Transverse colon (tissue), 4 donors: ENCODE measurements around the gene GABRB2. TPM values are rescaled to one million over a fixed set of nuclear protein-coding genes. Genes with fewer than 3 reads are reported as not detected.

ENCODE experiments used
- DNase-seq: peaks from one replicate; pipeline ENCODE4 v3.0.0-alpha.2; 2019
- H3K27ac ChIP-seq, 4 donors: fragments of 200-600 bp; sonication (generic); 2 replicates each; pipeline ENCODE4 v1.5.1; 2016 to 2018; ENCODE audit warnings: inconsistent platforms in 4 of 4
- H3K27me3 ChIP-seq: fragments of 200-600 bp; sonication (generic); 2 replicates; pipeline ENCODE4 v1.5.1; 2017; ENCODE audit warnings: inconsistent platforms
- H3K36me3 ChIP-seq, 4 donors: fragments of 200-600 bp; sonication (generic); 2 replicates each; pipeline ENCODE4 v1.5.1; 2017 to 2019; ENCODE audit warnings: inconsistent platforms in 4 of 4
- H3K4me1 ChIP-seq, 4 donors: fragments of 200-600 bp; sonication (generic); 2 replicates each; pipeline ENCODE4 v1.5.1; 2017 to 2020; ENCODE audit warnings: inconsistent platforms in 4 of 4
- H3K4me3 ChIP-seq, 4 donors: fragments of 200-600 bp; sonication (generic); 1 replicate in 1 of 4; 2 replicates in 3 of 4; pipeline versions ENCODE4 v1.5.1 to v1.6.1; 2017 to 2019; ENCODE audit warnings: inconsistent platforms in 4 of 4
- H3K9me3 ChIP-seq, 2 donors: fragments of 200-600 bp; sonication (generic); 2 replicates each; pipeline ENCODE4 v1.5.1; 2017 to 2019; ENCODE audit warnings: inconsistent platforms in 2 of 2
- CTCF ChIP-seq, 5 experiments: fragments of 200-600 bp in 3 of 5; fragments of 450-650 bp in 2 of 5; sonication (generic) in 3 of 5; IDR thresholded peaks; 1 replicate in 2 of 5; 2 replicates in 3 of 5; pipeline ENCODE4 v1.5.1; 2016 to 2017; ENCODE audit warnings: antibody characterized with exemption in 5 of 5, inconsistent platforms in 3 of 5, mild to moderate bottlenecking in 2 of 5, moderate library complexity in 1 of 5
- EP300 ChIP-seq: sonication (generic); formaldehyde crosslinking; IDR thresholded peaks from one replicate; pipeline ENCODE4 v1.6.1; 2017; ENCODE audit warnings: antibody characterized with exemption, low read depth
- POLR2A ChIP-seq: fragments of 450-650 bp; IDR thresholded peaks from one replicate; pipeline ENCODE4 v1.6.1; 2016; ENCODE audit warnings: antibody characterized with exemption, mild to moderate bottlenecking, moderate library complexity
- POLR2AphosphoS5 ChIP-seq, 3 donors: sonication (generic); formaldehyde crosslinking; IDR thresholded peaks; one replicate each; pipeline ENCODE4 v1.6.1; 2016; ENCODE audit warnings: antibody characterized with exemption in 3 of 3
- WGBS, 2 donors: methylation state at CpG; one replicate each; pipeline ENCODE4 v1.1.5; 2018; ENCODE audit warnings: low coverage in 1 of 2; 5-methylcytosine and 5-hydroxymethylcytosine counted together
- in situ Hi-C, 4 donors: fragments of 200-750 bp; cut with MboI; loops; one replicate each; pipeline versions ENCODE4 v1.15.0 to v1.15.1; 2017; ENCODE audit warnings: low sequenced_read_pairs in 3 of 4, low pct_ligation_motif_present in 1 of 4, low pct_unique_long_range_greater_than_20kb in 1 of 4
- intact Hi-C: fragments of 100-400 bp; cut with DNase I; formaldehyde crosslinking; loops from one replicate; pipeline ENCODE4 v1.15.1; 2023; ENCODE audit warnings: low total_unique reads
- total RNA-seq, 4 donors: library from RNA; depleted of rRNA; stranded (reverse); fragments of >200 nt; gene quantifications; one replicate each; pipeline ENCODE4 v1.1.0, GENCODE V29; 2016

Gene GABRB2
- total RNA-seq, 4 donors from 2014 or later, result 0.55 to 0.64 TPM; not detected in 2

- WGBS, 2 donors, result 71% methylated on average over 2 of the region's 2 CpGs; no CpG with 5 or more reads in 1 of the 2 donors
- no peak overlapping the region for H3K4me3 ChIP-seq
- H3K36me3 ChIP-seq, result no peaks in the 10 kb centered on the region
- H3K27me3 ChIP-seq, result no peaks in the 10 kb centered on the region
- DNase-seq, result no peak
- intact Hi-C loops (no loop called here), in situ Hi-C loops (no loop called here)
- H3K9me3 ChIP-seq, result no peaks in the 10 kb centered on the region
- TF ChIP-seq POLR2A, result no peak
- no peak for TF ChIP-seq POLR2AphosphoS5 (IDR thresholded peaks at IDR 0.05)
- no peak for TF ChIP-seq EP300
- TF ChIP-seq CTCF (IDR thresholded peaks at IDR 0.05), result no peak
- no peaks in the 10 kb centered on the region for H3K4me1 ChIP-seq
- no peak overlapping the region for H3K27ac ChIP-seq
Measured at GRCh38 chr5:161274951-161275350, 271.6 kb downstream of the GABRB2 start.

GRCh38 chr5:161273410-161273809, 273.1 kb downstream of the GABRB2 start:
- intact Hi-C loops (no loop called here), in situ Hi-C loops (no loop called here)
- DNase-seq, result no peak
- no peaks in the 10 kb centered on the region for H3K36me3 ChIP-seq
- H3K27me3 ChIP-seq, result no peaks in the 10 kb centered on the region
- no peak overlapping the region for H3K4me3 ChIP-seq
- no peak overlapping the region for H3K27ac ChIP-seq
- no peaks in the 10 kb centered on the region for H3K4me1 ChIP-seq
- TF ChIP-seq EP300 (no peak), POLR2AphosphoS5 (IDR thresholded peaks at IDR 0.05) (no peak)
- no peaks in the 10 kb centered on the region for H3K9me3 ChIP-seq

- H3K4me3 ChIP-seq, result no peak overlapping the region
- H3K36me3 ChIP-seq, result no peaks in the 10 kb centered on the region
- TF ChIP-seq EP300 (no peak), POLR2A (no peak), CTCF (IDR thresholded peaks at IDR 0.05) (no peak), POLR2AphosphoS5 (IDR thresholded peaks at IDR 0.05) (no peak)
- intact Hi-C loops, result no loop called here
- DNase-seq, result no peak
- 71 to 90% methylated on average over 1 of the region's 1 CpG for WGBS, 2 donors
- no peaks in the 10 kb centered on the region for H3K27me3 ChIP-seq
- no peak overlapping the region for H3K27ac ChIP-seq
- no peaks in the 10 kb centered on the region for H3K9me3 ChIP-seq
- H3K4me1 ChIP-seq, result no peaks in the 10 kb centered on the region
- in situ Hi-C loops, result no loop called here
Measured at GRCh38 chr5:161271816-161272215, 274.7 kb downstream of the GABRB2 start.

GRCh38 chr5:161269125-161269524, 277.4 kb downstream of the GABRB2 start:
- no peaks in the 10 kb centered on the region for H3K27me3 ChIP-seq
- H3K9me3 ChIP-seq, result no peaks in the 10 kb centered on the region
- intact Hi-C loops (no loop called here), in situ Hi-C loops (no loop called here)
- H3K36me3 ChIP-seq, result no peaks in the 10 kb centered on the region
- H3K27ac ChIP-seq, result no peak overlapping the region
- no peak for TF ChIP-seq POLR2AphosphoS5 (IDR thresholded peaks at IDR 0.05)
- no peak for TF ChIP-seq POLR2A
- TF ChIP-seq EP300, result no peak
- TF ChIP-seq CTCF (IDR thresholded peaks at IDR 0.05), result no peak
- H3K4me1 ChIP-seq, result no peaks in the 10 kb centered on the region
- DNase-seq, result no peak
- H3K4me3 ChIP-seq, result no peak overlapping the region

- Histone ChIP-seq H3K27ac (no peak overlapping the region), H3K27me3 (no peaks in the 10 kb centered on the region), H3K4me3 (no peak overlapping the region), H3K4me1 (no peaks in the 10 kb centered on the region), H3K9me3 (no peaks in the 10 kb centered on the region), H3K36me3 (no peaks in the 10 kb centered on the region)
- 82 to 97% methylated on average over 1 of the region's 1 CpG for WGBS, 2 donors
- DNase-seq, result no peak
- no peak for TF ChIP-seq CTCF (IDR thresholded peaks at IDR 0.05)
- no peak for TF ChIP-seq POLR2A
- TF ChIP-seq POLR2AphosphoS5 (IDR thresholded peaks at IDR 0.05), result no peak
- no peak for TF ChIP-seq EP300
- intact Hi-C loops (no loop called here), in situ Hi-C loops (no loop called here)
Measured at GRCh38 chr5:161266954-161267353, 279.6 kb downstream of the GABRB2 start.
